ENCODE results near the gene ATP2B2.
A peak's percentile ranks its signal among the peaks of the same experiment; 100 is the strongest.

Gene ATP2B2

DNA sequence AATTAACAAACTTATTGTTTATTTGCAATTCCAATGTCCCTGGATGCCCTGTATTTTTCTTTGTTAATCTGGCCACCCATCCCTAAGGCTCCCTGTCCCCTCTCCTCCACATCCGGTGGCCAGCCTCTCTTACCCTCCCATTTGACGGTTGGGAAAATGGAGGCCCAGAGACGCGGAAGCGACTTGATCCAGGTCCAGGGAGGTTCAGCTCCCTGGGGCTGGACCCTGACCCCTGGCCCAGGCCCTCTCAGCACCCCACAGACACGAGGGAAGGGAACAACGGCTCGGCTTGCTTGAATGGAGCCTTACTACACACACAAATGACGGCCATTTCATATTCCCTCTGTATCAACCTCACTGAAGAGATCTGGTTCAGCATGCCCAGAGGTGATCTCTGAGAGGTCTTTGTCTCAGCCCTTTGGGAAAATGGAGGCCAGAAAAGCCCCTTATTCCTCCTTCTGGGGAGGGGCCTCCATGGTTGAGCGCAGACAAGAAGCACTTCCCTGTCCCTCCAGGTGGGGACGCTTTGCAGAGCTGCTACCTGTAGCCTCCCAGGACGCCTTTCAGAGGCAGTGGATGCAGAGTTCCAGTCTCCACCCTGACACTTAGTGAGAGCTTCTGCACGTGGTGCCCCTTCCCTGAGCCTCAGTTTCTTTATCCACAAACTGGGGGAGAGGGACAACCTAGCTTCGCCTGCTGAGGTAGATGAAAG is 82.1 kb downstream of the ATP2B2 start:
- no peak for DNase-seq

DNA sequence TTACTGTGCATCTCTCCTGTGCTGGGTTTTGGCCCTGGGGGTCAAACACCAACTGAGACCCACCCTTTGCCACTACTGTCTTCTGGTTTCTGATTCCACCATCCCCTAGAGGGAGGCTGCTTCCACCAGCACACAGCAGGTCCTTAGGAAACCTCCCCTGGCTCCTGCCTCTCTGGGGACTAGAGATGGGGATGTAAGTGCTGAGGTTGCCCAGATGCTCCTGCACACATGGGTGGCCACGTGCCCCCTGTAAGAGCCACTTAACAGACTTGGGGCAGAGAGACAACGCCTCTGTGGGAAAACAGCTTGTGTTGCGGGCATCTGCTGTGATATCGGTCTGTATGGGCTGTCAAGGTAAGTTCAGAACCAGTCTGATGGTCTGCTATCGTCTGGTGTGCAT is 83.4 kb downstream of the ATP2B2 start:
- DNase-seq = peak; percentile 45

DNA sequence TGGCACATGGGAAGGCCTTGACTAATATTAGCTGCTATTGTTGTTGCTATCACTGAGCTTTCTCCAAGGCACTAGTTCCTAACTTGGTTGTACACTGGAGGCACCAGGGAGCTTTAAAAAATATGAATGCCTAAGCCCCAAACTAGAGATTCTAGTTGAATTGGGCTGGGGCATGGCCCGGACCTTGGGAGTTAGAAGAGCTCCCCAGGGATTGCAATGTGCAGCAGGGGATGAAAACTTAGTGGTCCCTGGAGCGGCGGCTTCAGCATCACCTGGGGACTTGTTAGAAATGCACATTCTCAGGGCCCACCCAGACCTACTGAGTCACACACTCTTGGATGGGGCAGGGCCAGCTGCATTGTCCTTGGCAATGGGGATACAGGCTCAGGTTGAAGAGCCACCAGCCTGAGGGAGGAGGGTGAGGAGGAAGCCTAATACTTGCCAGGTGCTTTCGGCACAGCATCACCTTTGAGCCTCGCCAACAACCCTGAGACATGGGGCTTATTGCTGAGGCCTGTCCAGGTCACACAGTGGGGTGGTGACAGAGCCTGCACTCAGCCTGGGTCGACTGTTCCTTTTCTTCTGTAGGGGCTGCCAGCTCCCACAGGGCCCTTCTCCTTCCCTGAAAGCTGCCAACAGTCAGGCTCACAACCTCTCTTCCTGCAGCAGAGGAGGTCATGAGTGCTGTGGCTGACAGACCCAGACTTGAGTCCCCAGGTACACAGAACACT is 84.5 kb downstream of the ATP2B2 start:
- no peak for DNase-seq

DNA sequence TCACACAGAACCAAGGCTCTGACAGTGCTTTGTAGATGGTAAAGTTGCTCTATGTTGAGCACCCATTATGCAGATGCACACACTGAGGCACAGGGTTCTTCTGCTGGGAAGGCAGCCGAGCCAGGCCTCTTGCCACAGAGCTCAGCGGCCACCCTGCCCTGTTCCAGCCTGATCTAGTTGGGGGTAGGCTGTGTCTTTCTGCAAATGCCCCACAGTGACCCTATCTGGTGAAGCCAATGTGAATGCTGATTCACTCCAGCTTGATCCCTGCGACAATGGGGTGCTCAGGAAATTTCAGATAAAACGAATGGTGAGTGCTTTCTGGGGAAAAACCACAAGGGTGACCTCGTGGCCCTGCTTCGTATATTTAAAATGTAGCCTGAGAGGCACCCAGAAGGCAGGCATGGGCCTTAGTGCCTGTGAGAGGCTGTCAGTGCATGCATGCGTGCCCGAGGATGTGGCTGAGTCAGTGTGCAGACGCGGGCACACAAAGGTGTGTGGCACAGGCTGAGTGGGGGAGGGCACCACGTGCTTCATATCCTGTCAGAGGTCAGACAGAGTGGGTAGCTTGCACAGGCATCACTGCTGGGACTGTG is 85.7 kb downstream of the ATP2B2 start:
- DNase-seq = no peak

DNA sequence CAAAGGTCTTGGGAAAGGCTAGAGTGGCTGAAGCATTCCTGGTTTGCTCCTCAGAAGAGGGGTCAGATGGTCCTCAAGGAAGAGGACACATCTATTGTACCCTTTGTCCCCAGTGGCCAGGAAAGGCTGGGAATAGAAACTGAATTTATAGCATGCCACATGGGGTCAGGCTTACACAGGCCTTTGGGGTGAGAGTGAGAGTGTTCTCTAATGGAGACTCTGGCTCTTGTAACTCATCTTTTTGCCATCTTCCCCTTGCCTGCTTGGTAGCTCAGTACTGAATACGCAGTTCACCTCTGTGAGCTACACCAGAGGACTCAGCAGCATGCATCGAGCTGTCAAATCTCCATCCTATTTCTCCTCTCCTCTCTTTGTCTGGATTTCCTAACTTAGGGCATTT is 87.5 kb downstream of the ATP2B2 start:
- DNase-seq = no peak

DNA sequence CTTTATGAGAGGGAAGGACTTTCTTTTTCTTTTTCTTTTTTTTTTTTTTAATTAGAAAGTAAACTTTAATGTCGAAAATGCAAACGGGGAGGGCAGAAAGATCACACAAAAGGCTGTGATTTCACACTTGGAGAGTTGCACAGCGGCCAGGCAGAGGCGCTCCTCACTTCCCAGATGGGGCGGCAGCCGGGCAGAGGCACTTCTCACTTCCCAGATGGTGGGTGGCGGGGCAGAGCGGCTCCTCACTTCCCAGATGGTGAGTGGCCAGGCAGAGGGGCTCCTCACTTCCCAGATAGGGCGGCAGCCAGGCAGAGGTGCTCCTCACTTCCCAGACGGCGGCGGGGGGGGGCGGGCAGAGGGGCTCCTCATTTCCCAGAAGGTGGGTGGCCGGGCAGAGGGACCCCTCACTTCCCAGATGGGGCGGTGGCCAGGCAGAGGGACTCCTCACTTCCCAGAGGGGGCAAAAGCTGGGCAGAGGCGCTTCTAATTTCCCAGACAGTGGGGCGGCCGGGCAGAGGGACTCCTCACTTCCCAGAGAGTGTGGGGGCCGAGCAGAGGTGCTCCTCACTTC is 88.6 kb downstream of the ATP2B2 start:
- DNase-seq = no peak

DNA sequence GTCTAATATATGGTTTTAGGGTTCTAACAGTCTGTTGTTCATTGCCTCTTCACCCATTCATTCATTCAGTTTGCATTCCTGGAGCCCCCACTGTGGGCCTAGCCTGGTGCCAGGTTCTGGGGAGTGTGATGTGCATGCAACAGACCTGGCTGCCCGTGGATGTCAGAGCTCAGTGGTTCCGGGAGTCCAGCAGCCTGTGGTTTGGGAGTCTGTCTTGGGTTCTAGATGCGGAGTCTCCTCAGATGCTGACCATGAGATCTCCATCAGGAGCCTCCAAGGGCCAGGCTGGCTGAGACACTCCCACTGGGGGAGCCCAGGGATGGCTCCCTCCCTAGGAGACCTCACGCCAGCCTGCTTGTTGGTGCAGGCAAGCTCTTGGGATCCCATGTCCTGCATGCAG is 92.3 kb downstream of the ATP2B2 start:
- DNase-seq = no peak

DNA sequence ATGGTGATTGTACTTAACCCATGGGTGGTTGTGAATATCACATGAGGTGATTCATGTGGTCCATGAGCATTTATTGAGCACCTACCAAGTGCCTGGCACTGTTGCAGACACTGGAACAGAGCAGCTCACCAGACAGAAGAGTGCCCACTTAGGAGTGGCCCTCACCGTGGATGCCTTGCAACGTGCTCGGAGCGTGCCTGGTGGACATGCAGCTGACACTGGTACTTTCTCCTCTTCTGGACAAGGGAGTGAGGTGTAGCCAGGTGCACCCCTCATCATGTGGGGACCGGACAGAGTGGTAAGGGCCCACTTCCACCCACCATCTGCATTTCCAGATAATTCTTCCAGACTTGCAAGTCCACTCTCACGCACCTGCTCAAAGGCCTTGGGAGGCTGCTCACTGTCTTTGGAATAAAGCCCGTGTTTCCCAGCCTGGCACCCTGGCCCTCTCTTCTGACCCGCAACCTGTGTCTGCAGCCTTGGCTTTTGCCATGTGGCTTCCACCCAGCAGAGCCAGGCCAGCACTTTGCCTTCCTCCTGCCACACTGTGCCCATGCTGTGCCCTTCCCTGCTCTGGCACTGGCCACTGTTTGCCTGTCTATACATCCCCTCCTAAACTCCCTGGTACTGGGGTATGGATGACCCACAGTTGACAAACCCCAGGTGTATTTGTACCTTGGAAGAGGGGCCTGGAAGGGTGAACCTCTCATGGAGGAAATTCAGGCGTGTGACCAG is 93.6 kb downstream of the ATP2B2 start:
- no peak for DNase-seq

DNA sequence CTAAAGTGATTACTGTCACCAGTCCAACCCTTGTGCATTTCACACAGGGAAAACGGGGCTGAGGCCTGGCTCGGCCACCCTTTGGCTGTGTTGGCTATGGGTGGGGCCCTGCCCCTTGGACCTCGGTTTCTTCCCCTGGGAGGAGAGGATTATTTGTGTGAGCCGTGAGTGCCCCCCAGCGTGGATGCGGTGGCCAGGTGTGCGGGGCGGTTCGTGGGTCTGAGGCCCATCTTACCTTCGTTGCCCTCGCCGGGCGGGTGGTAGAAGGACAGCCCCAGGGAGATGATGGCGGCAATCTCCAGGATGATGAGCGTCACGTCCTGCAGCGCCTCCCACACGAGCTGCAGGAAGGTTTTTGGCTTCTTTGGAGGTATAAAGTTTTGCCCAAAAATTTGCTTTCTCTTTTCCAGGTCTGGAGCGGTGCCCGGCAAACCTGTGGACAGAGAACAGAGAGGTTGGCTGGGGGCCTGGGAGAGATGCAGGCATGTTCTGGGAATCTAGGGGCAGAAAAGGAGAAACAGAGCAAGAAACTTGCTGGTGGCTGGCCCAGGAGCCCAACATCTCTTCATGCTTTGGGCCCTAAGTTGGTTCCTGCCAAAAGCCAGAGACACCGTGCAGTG is 94.9 kb downstream of the ATP2B2 start:
- no peak for DNase-seq

DNA sequence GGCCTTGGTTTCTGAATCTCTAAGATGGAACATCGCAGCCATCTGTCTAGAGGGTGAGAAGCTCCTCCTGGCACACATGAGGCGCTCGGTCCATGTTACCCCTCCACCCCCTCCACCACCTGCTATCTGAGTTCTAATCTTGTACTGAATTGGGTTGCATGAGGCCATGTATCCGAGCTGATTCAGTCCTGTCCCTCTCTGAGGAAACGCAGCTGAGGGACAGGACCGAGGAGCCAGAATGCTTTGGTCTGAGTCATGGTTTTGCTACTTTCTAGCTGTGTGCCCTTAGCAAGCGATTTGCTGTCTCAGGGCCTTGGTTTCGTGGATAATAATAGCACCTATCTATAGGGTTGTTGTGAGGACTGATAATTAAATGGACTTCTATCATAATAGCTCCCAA is 96.7 kb downstream of the ATP2B2 start:
- DNase-seq = no peak

DNA sequence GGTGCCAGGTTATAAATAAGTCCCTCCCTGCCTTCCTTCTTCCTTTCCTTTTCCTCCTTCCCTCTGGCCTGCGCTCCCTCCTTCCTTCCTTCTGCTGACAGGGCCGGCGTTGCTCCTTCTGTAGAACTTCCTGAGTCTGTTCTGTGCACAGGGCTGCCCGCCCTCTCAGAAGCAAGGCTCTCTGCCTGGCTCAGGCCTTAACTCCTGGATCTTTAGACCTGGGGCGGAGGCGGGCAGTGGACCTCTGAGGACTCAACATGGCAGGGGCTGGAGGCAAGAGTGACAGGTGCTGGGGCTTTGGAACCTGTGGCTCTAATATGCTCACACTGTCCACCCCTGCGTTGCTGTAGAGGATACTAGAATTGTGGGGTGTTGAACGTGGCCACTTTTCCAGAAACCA is 98.0 kb downstream of the ATP2B2 start:
- DNase-seq = no peak

DNA sequence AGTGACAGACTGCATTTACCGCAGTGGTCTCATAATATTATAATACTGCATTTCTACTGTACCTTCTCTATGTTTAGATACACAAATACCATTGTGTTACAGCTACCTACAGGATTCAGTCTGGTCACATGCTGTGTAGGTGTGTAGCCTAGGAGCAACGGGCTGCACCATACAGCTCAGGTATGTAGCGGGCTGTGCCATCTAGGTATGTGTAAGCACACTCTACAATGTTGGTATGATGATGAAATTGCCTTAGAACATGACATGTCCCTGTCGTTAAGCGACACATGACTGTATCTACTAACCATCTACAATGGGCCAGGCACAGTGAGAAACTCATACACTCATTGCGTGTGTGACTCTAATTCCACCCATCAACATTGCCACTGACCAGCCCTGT is 99.0 kb downstream of the ATP2B2 start:
- DNase-seq = no peak

DNA sequence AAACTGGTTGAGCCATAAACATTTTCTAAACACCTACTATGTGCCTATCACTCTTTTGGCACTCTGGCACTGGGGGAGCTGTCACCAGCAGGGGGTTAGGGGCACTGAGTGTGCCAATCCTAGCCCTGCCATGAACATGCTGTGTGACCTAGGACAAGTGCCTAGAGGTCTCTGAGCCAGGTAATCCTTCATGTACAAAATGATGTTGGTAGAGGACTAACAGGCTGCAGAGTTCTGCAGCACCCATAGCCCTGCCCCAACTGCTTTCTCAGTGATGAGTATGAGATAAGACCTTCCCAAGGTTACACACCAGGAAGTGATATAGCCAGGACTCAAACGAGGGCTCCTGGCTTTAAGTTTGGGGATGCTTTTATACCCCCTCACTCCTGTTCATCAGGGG is 99.6 kb downstream of the ATP2B2 start:
- DNase-seq = no peak

DNA sequence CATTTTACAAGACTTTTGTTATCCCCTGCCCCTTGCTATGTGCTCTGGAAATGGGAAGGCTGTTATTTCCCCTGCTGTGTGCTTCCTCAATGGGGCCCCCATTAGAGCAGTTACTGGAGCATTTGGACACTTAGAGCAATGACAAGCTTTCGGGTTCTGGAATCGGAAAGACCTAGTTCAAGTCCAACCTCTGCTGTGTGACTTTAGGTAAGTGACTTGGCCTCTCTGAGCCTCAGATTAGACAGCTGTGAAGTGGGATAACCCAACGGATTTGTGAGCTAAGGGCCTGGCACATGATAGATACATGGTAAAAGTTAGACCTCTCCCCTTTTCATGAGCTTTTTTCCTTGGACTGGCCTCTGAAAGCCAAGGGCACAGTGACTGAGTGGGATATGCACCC is 100.5 kb downstream of the ATP2B2 start:
- no peak for DNase-seq

DNA sequence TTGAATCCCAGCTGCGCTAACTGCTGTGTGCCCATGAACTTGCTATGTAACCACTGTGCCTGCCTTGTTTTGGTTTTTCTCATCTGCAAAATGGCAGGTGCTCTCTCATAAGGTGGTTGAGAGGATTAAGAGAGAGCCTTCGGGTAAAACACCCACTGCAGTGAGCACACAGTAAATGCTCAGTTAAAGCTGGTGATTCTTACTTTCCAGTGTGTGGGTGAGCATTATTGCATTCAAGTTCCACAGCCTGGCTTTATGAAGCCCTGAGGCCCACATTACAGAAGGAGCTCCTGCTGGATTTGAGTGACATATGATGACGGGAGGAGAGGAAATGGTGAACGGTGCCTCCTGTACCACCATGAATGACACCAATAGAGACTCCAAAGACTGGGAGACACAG is 101.0 kb downstream of the ATP2B2 start:
- no peak for DNase-seq

DNA sequence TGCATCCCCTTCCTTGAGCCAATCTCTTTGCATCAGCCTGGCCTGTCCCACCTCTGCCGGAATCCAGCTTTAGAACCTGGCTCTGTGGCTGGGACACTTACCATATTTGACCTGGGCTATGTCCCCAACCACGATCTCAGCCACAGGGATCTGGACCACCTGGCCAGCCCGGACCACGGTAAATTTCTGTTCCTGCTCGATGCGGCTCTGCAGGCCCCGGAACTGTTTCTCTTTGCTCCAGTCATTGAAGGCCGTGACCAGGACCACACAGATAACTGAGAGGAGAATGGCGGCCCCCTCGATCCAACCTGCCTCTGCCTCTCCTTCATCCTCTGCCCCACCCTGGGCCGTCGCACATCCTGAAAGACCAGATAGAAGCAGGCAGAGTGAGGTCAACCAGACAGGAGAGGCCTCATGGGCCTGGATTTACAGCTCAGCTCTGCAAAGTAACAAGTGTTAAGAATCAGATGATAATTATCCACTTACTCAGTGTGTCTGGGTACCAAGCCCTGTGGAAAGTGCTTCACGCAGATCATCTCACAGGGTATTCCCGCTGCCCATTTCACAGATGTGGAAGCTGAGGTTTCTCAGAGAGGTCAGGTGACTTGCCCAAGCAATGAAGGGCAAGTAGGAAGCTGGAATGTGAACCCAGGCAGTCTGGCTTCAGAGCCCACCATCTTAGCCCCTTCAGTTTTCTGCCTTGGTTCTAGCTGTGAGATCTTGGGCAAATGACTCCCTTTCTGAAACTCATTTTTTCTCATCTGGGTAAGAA is 103.2 kb downstream of the ATP2B2 start:
- no peak for DNase-seq

DNA sequence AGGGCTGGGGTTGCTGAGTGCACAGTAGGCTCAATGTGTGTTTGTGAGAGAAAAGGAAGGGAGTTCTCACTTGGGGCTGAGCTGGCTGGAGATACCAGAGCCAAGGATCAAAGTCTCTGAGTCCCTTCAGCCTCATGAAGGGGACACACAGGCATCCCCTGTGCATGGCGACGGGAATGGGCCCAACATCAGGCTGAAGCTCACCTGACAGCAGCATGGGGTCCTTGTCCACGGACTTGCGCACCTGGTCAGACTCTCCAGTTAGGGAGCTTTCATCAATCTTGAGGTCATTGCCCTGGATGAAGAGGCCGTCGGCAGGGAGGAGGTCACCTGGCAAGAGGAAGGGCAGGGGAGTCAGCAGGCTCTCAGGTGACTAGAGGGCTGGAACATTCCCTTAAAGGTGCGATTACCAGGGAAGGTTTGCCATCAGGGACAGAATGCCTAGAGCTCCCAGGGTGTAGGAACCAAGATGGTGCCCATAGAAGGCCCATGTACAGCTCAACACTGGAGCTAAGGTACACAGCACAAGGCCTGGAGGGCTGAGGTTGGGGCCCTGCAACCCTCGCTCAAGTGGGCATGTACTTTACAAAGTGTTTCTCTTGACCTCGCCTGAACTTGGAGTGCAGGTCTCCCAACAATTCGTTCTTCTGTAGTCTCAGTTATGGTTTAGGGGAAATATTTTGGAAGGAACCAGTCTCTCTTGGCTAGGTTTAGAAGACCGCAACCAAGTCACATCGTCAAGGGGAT is 104.5 kb downstream of the ATP2B2 start:
- no peak for DNase-seq

DNA sequence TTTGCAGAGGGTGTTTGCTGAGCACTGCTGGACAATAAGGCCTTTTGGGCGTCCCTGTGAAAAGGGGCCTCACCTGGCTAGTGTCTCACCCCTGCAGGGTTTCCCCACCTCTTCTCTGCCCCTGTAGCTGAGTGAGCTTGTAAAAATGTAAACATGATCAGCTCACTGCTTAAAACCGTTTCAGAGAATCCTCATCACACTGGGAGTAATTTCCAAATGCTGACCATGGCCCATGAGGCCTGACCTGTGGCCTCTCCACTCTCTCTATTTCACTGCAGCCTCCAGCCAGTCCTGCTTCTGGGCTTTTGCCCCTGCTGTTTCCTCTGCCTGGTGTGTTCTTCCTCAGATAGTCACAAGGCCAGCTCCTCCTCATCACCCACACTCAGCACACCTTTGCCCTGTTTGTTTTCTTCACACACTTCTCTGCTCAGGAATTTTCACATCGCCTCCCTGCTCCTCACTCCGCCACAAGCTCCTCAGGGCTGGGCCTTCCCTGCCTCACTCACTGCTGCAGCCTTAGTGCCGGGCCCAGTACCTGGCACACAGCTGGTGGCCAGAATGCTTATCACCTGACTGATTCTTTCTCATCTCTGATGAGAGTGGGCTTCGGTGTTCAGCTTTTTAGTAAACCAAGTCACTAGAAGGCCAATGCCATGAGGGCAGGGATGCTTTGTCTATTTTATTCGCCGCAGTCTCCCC is 105.2 kb downstream of the ATP2B2 start:
- DNase-seq = no peak

DNA sequence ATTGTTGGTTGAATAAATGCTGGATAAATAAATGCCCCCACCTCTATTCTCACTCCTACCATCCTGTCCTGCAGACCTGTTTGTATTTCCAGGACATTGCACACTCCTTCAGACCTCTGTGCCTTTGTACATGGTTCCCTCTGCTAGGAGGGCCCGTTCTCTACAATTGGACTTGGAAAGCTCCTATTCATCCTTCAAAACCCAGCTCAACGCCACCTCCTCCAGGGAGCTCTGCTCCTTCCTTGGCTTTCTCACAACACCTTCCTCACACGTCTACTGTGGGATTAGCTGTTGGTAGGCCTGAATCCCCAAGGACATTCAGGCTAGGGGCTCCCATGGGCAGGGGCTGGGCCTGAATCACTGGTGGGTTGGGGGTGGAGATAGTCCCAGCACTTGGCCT is 105.8 kb downstream of the ATP2B2 start:
- no peak for DNase-seq

DNA sequence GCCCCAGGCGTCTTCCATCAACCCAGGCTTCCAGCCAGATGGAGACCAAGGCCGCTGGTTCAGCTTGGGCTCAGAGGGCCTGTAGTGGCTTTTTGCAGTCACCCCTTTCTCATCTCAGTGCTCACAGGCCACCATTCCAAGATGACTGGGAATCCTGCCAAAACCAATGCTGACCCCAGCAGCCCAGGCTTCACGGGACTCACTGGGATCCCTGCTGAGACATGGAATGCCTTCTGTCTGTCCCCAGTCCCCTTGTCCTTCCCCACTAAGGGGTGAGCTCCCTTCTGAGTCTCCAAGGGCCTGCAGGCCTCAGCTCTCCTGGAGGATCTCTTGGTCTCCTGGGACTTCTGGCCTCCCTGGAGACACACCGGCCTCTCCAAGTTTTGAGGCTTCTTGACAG is 107.0 kb downstream of the ATP2B2 start:
- no peak for DNase-seq

DNA sequence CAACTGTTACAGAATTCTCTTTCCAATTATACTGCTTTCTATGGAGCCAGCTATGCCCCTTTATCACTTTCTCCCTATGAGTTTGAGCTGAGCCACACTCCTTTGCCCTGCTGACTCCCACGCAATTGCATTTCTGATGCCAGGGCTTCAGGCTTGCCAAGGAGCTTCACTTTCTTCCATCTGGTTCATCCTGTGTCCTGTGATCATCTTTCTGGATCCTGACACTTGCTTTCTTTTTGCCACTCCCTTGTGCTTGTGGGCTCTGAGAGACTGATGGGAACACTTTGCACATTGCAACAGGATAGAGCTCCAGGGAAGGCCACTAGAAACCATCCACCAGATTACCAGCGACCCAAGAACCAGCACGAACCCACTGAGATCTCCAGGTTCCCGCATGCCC is 107.5 kb downstream of the ATP2B2 start:
- no peak for DNase-seq

Data from NCI-H2171 (cell line).